T-helper 1 cell treated with Interleukin-12 subunit alpha and Interleukin-12 subunit beta and Interleukin-4 antibody, amounts not matched to agents 30 μg/mL and 1 μg/mL, for 36 hours (primary cell): ENCODE data around the gene LCLAT1.
"Not testable (repeated sequence)": the region's sequence is repeated elsewhere in the genome, so short reads cannot be mapped to it uniquely, and the experiment has no call there.

ENCODE experiments used
- H3K27ac Mint-ChIP-seq: one replicate; pipeline ENCODE4 v1.8.0; 2021; ENCODE audit warnings: mild to moderate bottlenecking, mixed read lengths
- H3K27me3 Mint-ChIP-seq: one replicate; pipeline ENCODE4 v1.8.0; 2021; ENCODE audit warnings: low read depth, mixed read lengths
- H3K36me3 Mint-ChIP-seq: one replicate; pipeline ENCODE4 v1.8.0; 2021; ENCODE audit warnings: low read depth, mixed read lengths
- H3K4me1 Mint-ChIP-seq: one replicate; pipeline ENCODE4 v1.8.0; 2021; ENCODE audit warnings: low read depth, mixed read lengths
- H3K4me3 Mint-ChIP-seq: one replicate; pipeline ENCODE4 v1.8.0; 2021; ENCODE audit warnings: mild to moderate bottlenecking, moderate library complexity, mixed read lengths
- H3K9me3 Mint-ChIP-seq: one replicate; pipeline ENCODE4 v1.8.0; 2021; ENCODE audit warnings: mixed read lengths

LCLAT1 gene

DNA sequence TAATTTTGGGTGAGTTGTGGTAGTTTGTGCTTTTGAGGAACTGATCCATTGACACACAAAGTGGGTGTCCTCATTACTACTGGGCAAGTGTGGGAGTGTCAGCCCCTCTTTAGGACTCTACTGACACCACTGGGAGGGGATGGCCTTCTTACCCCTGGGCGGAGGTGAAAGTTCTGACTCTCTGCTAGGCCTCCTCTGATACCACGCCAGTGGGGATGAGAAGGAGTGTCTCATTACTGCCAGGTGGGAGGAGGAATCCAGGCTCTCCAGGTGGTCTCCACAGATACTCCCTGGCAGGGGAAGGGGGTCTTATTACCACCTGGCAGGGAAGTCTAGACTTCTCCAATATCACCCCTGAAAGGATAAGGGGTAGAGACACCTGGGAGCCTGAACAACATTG lies 9.1 kb downstream of the LCLAT1 start:
- no peak overlapping the region for H3K27ac Mint-ChIP-seq
- H3K4me3 Mint-ChIP-seq = no peak overlapping the region

DNA sequence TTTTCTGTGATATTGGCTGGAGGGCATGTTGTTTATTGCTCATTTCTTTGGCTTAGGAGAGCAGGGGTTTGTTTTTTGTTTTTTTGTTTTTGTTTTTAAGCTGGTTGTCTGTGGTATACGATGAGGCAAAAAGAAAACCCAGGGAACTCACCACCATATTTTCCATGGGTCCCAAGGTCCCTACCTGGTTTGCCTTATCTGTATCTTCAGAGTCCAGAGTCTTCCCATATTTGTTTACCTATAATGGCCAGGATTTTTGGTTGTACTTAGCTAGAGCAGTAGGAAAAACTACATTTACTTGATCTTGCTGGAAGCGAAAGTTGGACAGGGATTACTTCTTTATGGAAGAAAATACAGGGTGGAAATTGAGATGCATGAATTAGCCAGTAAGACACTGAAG lies 9.5 kb downstream of the LCLAT1 start:
- H3K4me3 Mint-ChIP-seq = no peak overlapping the region
- H3K9me3 Mint-ChIP-seq = no peaks in the 10 kb centered on the region
- H3K27me3 Mint-ChIP-seq = no peaks in the 10 kb centered on the region
- H3K36me3 Mint-ChIP-seq = peaks cover 2% of the 10 kb centered on the region
- H3K27ac Mint-ChIP-seq = no peak overlapping the region
- H3K4me1 Mint-ChIP-seq = peaks cover 12% of the 10 kb centered on the region

More for the DNA sequence above, 9.1 kb downstream of the LCLAT1 start:
- Mint-ChIP-seq H3K27me3 (no peaks in the 10 kb centered on the region), H3K9me3 (no peaks in the 10 kb centered on the region), H3K4me1 (peaks cover 12% of the 10 kb centered on the region), H3K36me3 (peaks cover 2% of the 10 kb centered on the region)

DNA sequence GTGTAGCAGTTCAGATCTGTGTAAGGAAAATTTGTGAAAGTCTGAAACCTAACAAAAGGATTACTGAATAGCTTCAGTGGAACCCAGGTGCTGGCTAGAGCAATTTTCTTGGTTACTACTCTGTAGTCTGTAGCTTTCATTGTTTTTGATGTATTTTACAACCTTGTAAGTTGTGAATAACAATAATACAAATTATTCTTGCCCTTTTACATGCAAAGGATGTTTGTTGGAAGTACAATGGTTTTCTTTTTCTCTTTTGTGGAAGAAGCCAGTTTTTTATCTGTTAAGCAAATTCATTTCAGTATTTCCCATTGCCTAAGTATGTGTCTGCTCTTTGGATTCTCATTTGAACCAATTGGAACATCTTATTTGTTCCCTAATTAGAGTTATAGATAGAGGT lies 10.2 kb downstream of the LCLAT1 start:
- no peak overlapping the region for H3K27ac Mint-ChIP-seq
- H3K4me1 Mint-ChIP-seq = peaks cover 10% of the 10 kb centered on the region
- H3K9me3 Mint-ChIP-seq = no peaks in the 10 kb centered on the region
- no peak overlapping the region for H3K4me3 Mint-ChIP-seq
- no peaks in the 10 kb centered on the region for H3K27me3 Mint-ChIP-seq
- peaks cover 2% of the 10 kb centered on the region for H3K36me3 Mint-ChIP-seq

DNA sequence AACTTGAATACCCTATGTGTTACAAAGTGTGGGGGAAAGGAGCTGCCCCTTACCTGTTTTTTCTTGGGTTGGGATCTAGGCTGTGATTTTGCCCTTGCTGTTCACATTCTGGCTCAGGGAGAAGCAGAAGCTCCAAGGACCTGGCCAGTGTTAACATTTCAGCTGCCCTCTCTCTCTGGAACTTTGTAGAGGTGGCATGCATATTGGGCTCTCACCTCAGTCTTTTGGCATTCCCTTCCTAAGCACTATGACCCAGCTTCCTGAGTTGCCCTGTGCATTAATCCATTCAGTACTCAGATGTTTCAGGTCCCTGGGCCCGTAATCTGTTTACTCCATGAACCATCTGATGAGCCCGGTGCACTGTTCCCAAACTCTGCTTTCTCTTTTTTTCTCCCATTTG lies 12.1 kb downstream of the LCLAT1 start:
- Mint-ChIP-seq H3K36me3 (peaks cover 2% of the 10 kb centered on the region), H3K27me3 (no peaks in the 10 kb centered on the region), H3K4me1 (peaks cover 11% of the 10 kb centered on the region), H3K4me3 (no peak overlapping the region), H3K9me3 (no peaks in the 10 kb centered on the region), H3K27ac (no peak overlapping the region)

DNA sequence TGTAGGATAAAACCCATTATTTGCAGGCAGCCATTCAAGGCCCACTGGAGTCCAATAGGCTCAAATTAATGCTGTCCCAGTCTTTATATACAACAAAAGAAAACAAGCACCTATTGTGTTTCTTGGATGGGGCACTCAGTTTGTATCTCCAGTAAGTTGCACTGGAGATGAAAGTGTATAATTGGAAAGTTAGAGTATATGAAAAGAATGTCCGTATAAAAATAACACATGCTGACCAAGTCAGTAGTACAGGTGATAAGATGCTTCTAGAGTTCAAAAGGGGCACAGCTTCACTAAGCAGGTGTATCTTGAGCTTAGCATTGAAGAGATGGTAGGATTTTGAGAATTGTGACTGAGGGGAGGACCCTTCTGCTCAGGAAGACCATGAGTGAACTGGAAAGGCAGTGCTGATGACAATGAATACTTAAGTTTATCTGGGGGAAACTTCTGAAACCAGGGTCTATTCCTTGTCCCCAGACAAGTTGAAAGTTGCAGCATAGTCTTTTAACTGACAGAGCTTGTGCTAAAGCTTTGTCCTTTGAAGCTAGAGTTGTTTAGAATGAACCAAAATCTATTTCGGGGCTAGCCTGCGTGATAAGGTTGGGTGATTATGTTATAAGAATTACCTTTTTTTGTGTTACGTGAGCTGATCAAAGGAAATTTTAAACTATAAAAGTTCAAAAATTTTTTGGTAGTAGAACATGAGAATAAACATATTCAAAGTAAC lies 15.2 kb downstream of the LCLAT1 start:
- Mint-ChIP-seq H3K9me3 (no peaks in the 10 kb centered on the region), H3K27me3 (no peaks in the 10 kb centered on the region), H3K4me3 (no peak overlapping the region), H3K27ac (no peak overlapping the region), H3K4me1 (peaks cover 11% of the 10 kb centered on the region), H3K36me3 (peaks cover 6% of the 10 kb centered on the region)

DNA sequence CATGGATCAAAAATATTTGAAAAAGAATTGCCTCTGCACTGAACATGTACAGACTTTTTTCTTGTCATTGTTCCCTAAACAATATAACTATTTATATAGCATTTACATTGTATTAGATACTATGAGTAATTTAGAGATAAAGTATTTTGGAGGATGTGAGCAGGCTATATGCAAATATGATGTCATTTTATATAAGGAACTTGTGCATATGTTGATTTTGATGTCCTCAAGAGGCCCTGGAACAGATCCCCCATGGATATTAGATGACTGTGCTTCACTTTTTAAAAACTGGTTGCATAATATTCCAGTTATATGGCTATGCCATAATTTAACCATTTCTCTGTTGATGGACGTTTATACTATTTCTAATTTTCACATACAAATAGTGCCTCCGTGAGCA lies 16.5 kb downstream of the LCLAT1 start:
- peaks cover 5% of the 10 kb centered on the region for H3K4me1 Mint-ChIP-seq
- H3K4me3 Mint-ChIP-seq = no peak overlapping the region
- H3K36me3 Mint-ChIP-seq = peaks cover 8% of the 10 kb centered on the region
- peaks cover under 1% of the 10 kb centered on the region for H3K9me3 Mint-ChIP-seq
- no peaks in the 10 kb centered on the region for H3K27me3 Mint-ChIP-seq
- H3K27ac Mint-ChIP-seq = no peak overlapping the region

DNA sequence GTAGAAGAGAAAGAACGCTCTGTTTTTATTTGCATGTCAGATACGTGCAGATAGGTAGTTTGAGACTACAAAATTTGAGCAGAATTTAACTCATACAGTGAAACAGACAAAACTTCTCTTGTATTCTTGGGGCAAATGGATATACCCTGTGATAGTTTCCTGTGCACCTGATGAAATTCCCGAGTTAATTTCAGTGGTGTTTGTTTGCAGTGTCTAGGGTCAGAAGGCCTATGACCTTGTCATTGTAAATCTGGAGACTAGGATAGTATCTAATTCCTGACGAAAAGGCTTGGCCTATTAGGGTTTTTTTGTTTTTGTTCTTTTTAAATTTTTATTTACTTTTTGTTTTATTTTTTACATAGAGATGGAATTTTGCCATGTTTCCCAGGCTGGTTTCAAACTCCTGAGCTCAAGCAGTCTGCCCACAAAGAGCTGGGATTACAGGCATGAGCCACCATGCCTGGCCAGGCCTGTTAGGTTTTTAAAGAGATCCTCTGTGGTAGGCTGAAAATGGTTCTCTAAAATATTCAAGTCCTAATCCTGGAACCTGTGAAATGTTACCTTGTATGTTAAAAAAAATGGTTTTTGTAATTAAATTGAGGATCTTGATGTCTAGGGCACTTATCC lies 17.6 kb downstream of the LCLAT1 start:
- Mint-ChIP-seq H3K27me3 (no peaks in the 10 kb centered on the region), H3K9me3 (peaks cover 10% of the 10 kb centered on the region), H3K36me3 (peaks cover 16% of the 10 kb centered on the region), H3K4me3 (no peak overlapping the region), H3K4me1 (peaks cover 4% of the 10 kb centered on the region), H3K27ac (no peak overlapping the region)

DNA sequence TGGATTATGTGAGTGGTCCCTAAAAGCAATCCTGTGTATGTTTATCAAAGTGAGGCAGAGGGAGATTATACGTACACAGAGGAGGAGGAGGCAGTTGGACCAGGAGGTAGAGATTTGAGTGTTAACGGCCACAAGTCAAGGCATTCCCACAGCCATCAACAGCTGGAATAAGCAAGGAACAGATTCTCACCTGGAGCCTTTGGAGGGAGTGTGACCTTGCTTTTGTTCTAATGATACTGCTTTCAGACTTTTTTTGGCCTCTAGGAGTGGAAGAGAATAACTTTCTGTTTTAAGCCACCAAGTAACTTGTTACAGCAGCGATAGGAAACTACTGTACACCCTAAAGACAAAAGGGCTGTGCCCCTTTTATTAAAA lies 18.1 kb downstream of the LCLAT1 start:
- no peaks in the 10 kb centered on the region for H3K27me3 Mint-ChIP-seq
- peaks cover 13% of the 10 kb centered on the region for H3K9me3 Mint-ChIP-seq
- no peak overlapping the region for H3K4me3 Mint-ChIP-seq
- peaks cover 4% of the 10 kb centered on the region for H3K4me1 Mint-ChIP-seq
- peaks cover 16% of the 10 kb centered on the region for H3K36me3 Mint-ChIP-seq
- no peak overlapping the region for H3K27ac Mint-ChIP-seq

DNA sequence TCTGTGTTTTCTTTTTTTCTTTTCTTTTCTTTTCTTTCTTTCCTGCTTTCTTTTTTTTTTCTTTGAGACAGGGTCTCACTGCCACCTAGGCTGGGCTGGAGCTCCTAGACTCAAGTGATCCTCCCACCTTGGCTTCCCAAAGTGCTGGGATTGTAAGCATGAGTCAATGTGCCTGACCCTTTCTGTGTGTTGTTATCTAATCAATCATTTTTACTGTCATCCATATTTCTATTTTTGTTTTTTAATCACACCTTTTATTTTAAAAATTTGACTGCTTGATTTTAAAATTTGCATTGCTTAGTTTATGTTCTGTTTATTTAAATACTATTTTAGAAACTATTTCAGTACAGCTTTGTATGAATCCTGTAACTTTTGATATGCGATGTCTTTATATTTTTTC lies 19.2 kb downstream of the LCLAT1 start:
- peaks cover 14% of the 10 kb centered on the region for H3K9me3 Mint-ChIP-seq
- H3K4me1 Mint-ChIP-seq = peaks cover 3% of the 10 kb centered on the region
- H3K4me3 Mint-ChIP-seq = no peak overlapping the region
- no peak overlapping the region for H3K27ac Mint-ChIP-seq
- H3K36me3 Mint-ChIP-seq = peaks cover 14% of the 10 kb centered on the region
- H3K27me3 Mint-ChIP-seq = no peaks in the 10 kb centered on the region

DNA sequence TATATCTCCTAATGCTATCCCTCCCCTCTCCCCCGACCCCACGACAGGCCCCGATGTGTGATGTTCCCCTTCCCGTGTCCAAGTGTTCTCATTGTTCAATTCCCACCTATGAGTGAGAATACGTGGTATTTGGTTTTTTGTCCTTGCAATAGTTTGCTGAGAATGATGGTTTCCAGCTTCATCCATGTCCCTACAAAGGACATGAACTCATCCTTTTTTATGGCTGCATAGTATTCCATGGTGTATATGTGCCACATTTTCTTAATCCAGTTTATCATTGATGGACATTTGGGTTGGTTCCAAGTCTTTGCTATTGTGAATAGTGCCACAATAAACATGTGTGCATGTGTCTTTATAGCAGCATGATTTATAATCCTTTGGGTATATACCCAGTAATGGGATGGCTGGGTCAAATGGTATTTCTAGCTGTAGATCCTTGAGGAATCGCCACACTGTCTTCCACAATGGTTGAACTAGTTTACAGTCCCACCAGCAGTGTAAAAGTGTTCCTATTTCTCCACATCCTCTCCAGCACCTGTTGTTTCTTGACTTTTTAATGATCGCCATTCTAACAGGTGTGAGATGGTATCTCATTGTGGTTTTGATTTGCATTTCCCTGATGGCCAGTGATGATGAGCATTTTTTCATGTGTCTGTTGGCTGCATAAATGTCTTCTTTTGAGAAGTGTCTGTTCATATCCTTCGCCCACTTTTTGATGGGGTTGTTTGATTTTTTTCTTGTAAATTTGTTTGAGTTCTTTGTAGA lies 20.2 kb downstream of the LCLAT1 start:
- H3K36me3 Mint-ChIP-seq = peaks cover 17% of the 10 kb centered on the region
- not testable (repeated sequence) for H3K27ac Mint-ChIP-seq, H3K4me3 Mint-ChIP-seq, H3K27me3 Mint-ChIP-seq, H3K4me1 Mint-ChIP-seq
- peaks cover 14% of the 10 kb centered on the region for H3K9me3 Mint-ChIP-seq

DNA sequence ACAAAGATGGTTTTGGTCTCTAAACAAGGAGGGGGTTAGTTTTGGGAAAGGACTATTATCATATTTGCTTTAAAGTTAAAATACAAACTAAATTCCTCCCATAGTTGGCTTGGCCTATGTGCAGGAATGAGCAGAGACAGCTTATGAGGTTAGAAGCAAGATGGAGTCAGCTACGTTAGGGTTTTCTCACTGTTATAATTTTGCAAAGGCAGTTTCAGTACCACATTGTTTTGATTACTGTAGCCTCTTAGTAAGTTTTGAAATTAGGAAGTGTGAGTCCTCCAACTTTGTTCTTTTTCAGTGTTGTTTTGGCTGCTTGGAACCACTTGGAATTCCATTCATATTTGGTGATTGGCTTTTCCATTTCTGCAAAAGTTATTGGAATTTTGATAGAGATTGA lies 23.4 kb downstream of the LCLAT1 start:
- Mint-ChIP-seq H3K36me3 (peaks cover 17% of the 10 kb centered on the region), H3K27ac (no peak overlapping the region), H3K9me3 (peaks cover 14% of the 10 kb centered on the region), H3K27me3 (no peaks in the 10 kb centered on the region), H3K4me3 (no peak overlapping the region), H3K4me1 (peaks cover 10% of the 10 kb centered on the region)

DNA sequence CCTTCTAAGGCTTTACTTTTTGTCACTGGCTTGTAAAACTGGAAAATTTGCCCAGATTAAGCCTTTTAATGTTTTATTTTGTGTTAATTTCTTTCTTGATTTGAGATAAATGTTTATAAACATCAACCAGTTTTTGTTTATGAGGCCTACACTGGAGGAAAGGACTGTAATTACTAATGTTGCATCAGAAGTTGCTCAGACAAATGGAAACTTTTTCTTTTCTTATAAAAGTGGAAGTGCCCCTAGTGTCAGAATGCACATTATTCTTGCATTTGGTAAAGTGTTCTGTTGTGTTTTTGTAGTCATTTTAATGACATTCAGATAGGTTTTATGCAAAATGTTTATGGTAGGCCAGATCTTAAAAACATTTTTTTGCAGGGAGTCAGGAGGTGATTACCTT lies 25.3 kb downstream of the LCLAT1 start:
- Mint-ChIP-seq H3K4me1 (peaks cover 10% of the 10 kb centered on the region), H3K9me3 (peaks cover 14% of the 10 kb centered on the region), H3K27ac (no peak overlapping the region), H3K27me3 (no peaks in the 10 kb centered on the region), H3K36me3 (peaks cover 13% of the 10 kb centered on the region), H3K4me3 (no peak overlapping the region)

DNA sequence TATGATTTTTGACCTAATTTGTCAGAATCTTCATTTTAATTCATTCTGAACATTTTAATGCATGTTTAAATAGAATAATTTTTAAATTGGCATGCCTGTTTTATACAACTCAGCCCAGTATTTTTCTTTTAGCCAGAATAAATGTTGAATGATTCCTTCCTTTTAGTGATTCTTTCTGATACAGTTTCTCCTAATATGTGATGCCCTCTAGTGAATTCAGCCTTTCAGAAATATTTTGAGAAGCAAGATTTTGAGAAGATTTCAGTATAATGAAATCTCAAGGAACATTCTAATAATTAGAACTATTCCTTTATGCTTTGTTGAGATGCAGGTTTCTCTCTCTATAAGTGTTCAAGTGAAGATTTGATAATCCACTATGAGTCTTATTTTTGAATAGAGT lies 28.5 kb downstream of the LCLAT1 start:
- peaks cover 9% of the 10 kb centered on the region for H3K4me1 Mint-ChIP-seq
- H3K36me3 Mint-ChIP-seq = peaks cover 3% of the 10 kb centered on the region
- no peaks in the 10 kb centered on the region for H3K27me3 Mint-ChIP-seq
- no peaks in the 10 kb centered on the region for H3K9me3 Mint-ChIP-seq
- H3K27ac Mint-ChIP-seq = no peak overlapping the region
- H3K4me3 Mint-ChIP-seq = no peak overlapping the region

DNA sequence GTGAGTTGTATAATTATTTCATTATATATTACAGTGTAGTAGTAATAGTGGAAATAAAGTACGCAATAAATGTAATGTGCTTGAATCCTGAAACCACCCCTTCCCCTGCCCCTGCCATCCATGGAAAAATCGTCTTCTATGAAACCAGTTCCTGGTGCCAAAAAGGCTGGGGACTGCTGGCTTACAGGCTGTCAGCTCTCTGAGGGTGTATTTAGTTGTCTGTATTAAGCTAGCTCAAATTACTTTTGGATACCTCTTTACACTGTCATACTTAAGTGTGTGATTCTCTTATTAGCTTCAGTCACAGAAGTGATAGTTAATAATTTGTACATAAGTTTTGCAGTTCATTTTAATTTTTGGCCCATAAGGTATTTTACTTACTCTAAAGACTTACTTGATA lies 29.6 kb downstream of the LCLAT1 start:
- Mint-ChIP-seq H3K4me1 (peaks cover 9% of the 10 kb centered on the region), H3K9me3 (no peaks in the 10 kb centered on the region), H3K36me3 (peaks cover 1% of the 10 kb centered on the region), H3K4me3 (no peak overlapping the region), H3K27ac (no peak overlapping the region), H3K27me3 (no peaks in the 10 kb centered on the region)
